H1 (cell line): Measurements from ENCODE around the gene DNAI2. TPM values are rescaled to one million over a fixed set of nuclear protein-coding genes. Genes with fewer than 3 reads are reported as not detected.

Source experiments
- CTCF ChIA-PET: fragments of 300-600 bp; sonication (Branson Sonifier 250); formaldehyde crosslinking; loops from one replicate; lab custom pipeline; 2021; ENCODE audit not compliant: partially characterized antibody; lab: Charles Lee
- POLR2A ChIA-PET: fragments of 300-600 bp; sonication (Branson Sonifier 250); formaldehyde crosslinking; loops from one replicate; lab custom pipeline; 2021; ENCODE audit warnings: inconsistent platforms; ENCODE audit not compliant: partially characterized antibody; lab: Charles Lee
- DNase-seq, 2 experiments: peaks; one replicate each; pipeline versions ENCODE4 v3.0.0 to v3.0.0-alpha.2; 2010 to 2022; ENCODE audit warnings: low spot score in 2 of 2, low read depth in 1 of 2, mixed read lengths in 1 of 2
- FAIRE-seq: peaks from 2 replicates; lab custom pipeline; 2011; peaks lifted over from hg19 to GRCh38; lab: Jason Lieb, UNC
- H2AFZ ChIP-seq: 2 replicates; pipeline ENCODE4 v1.8.1; 2012; ENCODE audit warnings: low read length, inconsistent platforms
- H2AK5ac ChIP-seq: 2 replicates; pipeline ENCODE4 v1.6.1; 2013; ENCODE audit warnings: low read depth, low read length
- H2BK120ac ChIP-seq: replicated peaks from 2 replicates; pipeline ENCODE3; 2013; ENCODE audit warnings: low read depth, low read length, inconsistent platforms
- H2BK12ac ChIP-seq: 2 replicates; pipeline ENCODE4 v1.6.1; 2013; ENCODE audit warnings: low read depth, low read length
- H2BK15ac ChIP-seq: 2 replicates; pipeline ENCODE4 v1.6.1; 2013; ENCODE audit warnings: low read length
- H2BK20ac ChIP-seq: 2 replicates; pipeline ENCODE4 v1.6.1; 2013; ENCODE audit warnings: low read length
- H2BK5ac ChIP-seq: 2 replicates; pipeline ENCODE4 v1.6.1; 2013; ENCODE audit warnings: low read depth, low read length
- H3K14ac ChIP-seq: 2 replicates; pipeline ENCODE4 v1.6.1; 2013; ENCODE audit warnings: inconsistent platforms; ENCODE audit not compliant: insufficient read length
- H3K18ac ChIP-seq: 2 replicates; pipeline ENCODE4 v1.6.1; 2013; ENCODE audit warnings: low read length; ENCODE audit errors: extremely low read depth
- H3K23ac ChIP-seq: 2 replicates; pipeline ENCODE4 v1.6.1; 2013; ENCODE audit warnings: inconsistent platforms; ENCODE audit not compliant: insufficient read length
- H3K23me2 ChIP-seq: 2 replicates; pipeline ENCODE4 v1.6.1; 2013; ENCODE audit warnings: low read depth, low read length
- H3K27ac ChIP-seq: 2 replicates; pipeline ENCODE4 v1.6.1; 2011; ENCODE audit warnings: low read depth, low read length, inconsistent platforms
- H3K27me3 ChIP-seq, 4 experiments: replicated peaks in 1 of 4; 1 replicate in 1 of 4; 2 replicates in 3 of 4; pipeline versions ENCODE4 v1.6.1 to v1.8.1; 2011 to 2013; ENCODE audit warnings: low read length in 3 of 4, mild to moderate bottlenecking in 3 of 4, inconsistent platforms in 2 of 4, mixed read lengths in 2 of 4, moderate library complexity in 1 of 4; ENCODE audit not compliant: control insufficient read depth in 3 of 4, insufficient read depth in 3 of 4; ENCODE audit errors: extremely low read depth in 1 of 4
- H3K36me3 ChIP-seq, 4 experiments: 2 replicates each; pipeline versions ENCODE4 v1.6.1 to v1.8.1; 2011 to 2013; ENCODE audit warnings: mild to moderate bottlenecking in 4 of 4, low read length in 3 of 4, moderate library complexity in 2 of 4, control low read depth in 1 of 4, inconsistent platforms in 1 of 4; ENCODE audit not compliant: insufficient read depth in 4 of 4, control insufficient read depth in 2 of 4
- H3K4ac ChIP-seq: replicated peaks from 2 replicates; pipeline ENCODE3; 2013; ENCODE audit warnings: low read length, low read depth, mixed read lengths, inconsistent platforms; ENCODE audit not compliant: insufficient read length
- H3K4me1 ChIP-seq, 4 experiments: replicated peaks in 1 of 4; 1 replicate in 1 of 4; 2 replicates in 3 of 4; pipeline versions ENCODE4 v1.6.1 to v1.8.1; 2011 to 2013; ENCODE audit warnings: low read length in 3 of 4, inconsistent platforms in 2 of 4, mixed read lengths in 1 of 4; ENCODE audit not compliant: insufficient read depth in 4 of 4, control insufficient read depth in 3 of 4
- H3K4me2 ChIP-seq, 2 experiments: 2 replicates each; pipeline versions ENCODE4 v1.6.1 to v1.8.1; 2011 to 2013; ENCODE audit warnings: low read depth in 2 of 2, low read length in 2 of 2, control low read depth in 1 of 2, inconsistent platforms in 1 of 2, mild to moderate bottlenecking in 1 of 2; ENCODE audit not compliant: insufficient read depth in 1 of 2
- H3K4me3 ChIP-seq, 4 experiments: fragments of 200-600, 300-600 bp in 1 of 4; sonication (generic), shearing (Covaris generic), sonication (Bioruptor Twin) in 1 of 4; 2 replicates each; pipeline versions ENCODE4 v1.5.1 to v1.8.1; 2011 to 2016; ENCODE audit warnings: low read length in 4 of 4, low read depth in 3 of 4, control low read depth in 2 of 4, inconsistent platforms in 2 of 4, mild to moderate bottlenecking in 2 of 4, mixed read lengths in 1 of 4, moderate library complexity in 1 of 4; ENCODE audit not compliant: insufficient read depth in 2 of 4; ENCODE audit errors: extremely low read depth in 1 of 4
- H3K56ac ChIP-seq: replicated peaks from 2 replicates; pipeline ENCODE3; 2013; ENCODE audit warnings: low read depth, mild to moderate bottlenecking, mixed read lengths, low read length, inconsistent platforms; ENCODE audit not compliant: insufficient read length
- H3K79me1 ChIP-seq: 2 replicates; pipeline ENCODE4 v1.6.1; 2013; ENCODE audit warnings: low read depth, low read length, control low read depth
- H3K79me2 ChIP-seq, 2 experiments: 2 replicates each; pipeline versions ENCODE4 v1.6.1 to v1.8.1; 2012 to 2013; ENCODE audit warnings: low read length in 2 of 2, mild to moderate bottlenecking in 2 of 2, inconsistent platforms in 1 of 2; ENCODE audit not compliant: insufficient read depth in 2 of 2, control insufficient read depth in 1 of 2
- H3K9ac ChIP-seq, 4 experiments: replicated peaks in 1 of 4; 1 replicate in 1 of 4; 2 replicates in 3 of 4; pipeline versions ENCODE4 v1.6.1 to v1.8.1; 2011 to 2013; ENCODE audit warnings: low read depth in 3 of 4, low read length in 3 of 4, control low read depth in 2 of 4, mild to moderate bottlenecking in 2 of 4, moderate library complexity in 2 of 4, inconsistent platforms in 1 of 4; ENCODE audit errors: extremely low read depth in 1 of 4
- H3K9me3 ChIP-seq, 2 experiments: 2 replicates each; pipeline versions ENCODE4 v1.6.1 to v1.8.1; 2012 to 2013; ENCODE audit warnings: mild to moderate bottlenecking in 2 of 2, moderate library complexity in 2 of 2, control low read depth in 1 of 2, inconsistent platforms in 1 of 2, low read depth in 1 of 2, low read length in 1 of 2, mixed read lengths in 1 of 2; ENCODE audit not compliant: insufficient read depth in 2 of 2
- H4K20me1 ChIP-seq, 2 experiments: replicated peaks in 1 of 2; 2 replicates each; pipeline versions ENCODE3 to v1.8.1; 2011 to 2013; ENCODE audit warnings: inconsistent platforms in 2 of 2, low read length in 2 of 2, mild to moderate bottlenecking in 1 of 2; ENCODE audit not compliant: insufficient read depth in 2 of 2, control insufficient read depth in 1 of 2
- H4K5ac ChIP-seq: 2 replicates; pipeline ENCODE4 v1.6.1; 2013; ENCODE audit warnings: low read length, low read depth, mixed read lengths, inconsistent platforms; ENCODE audit not compliant: insufficient read length
- H4K8ac ChIP-seq: 2 replicates; pipeline ENCODE4 v1.8.0; 2013; ENCODE audit warnings: mild to moderate bottlenecking, moderate library complexity, low read length, inconsistent platforms; ENCODE audit not compliant: insufficient read depth; ENCODE audit errors: extremely low read depth
- H4K91ac ChIP-seq: replicated peaks from 2 replicates; pipeline ENCODE3; 2013; ENCODE audit warnings: low read length, mixed read lengths, inconsistent platforms; ENCODE audit not compliant: insufficient read length
- BRCA1 ChIP-seq: IDR thresholded peaks from 2 replicates; pipeline ENCODE4 v1.6.1; 2012; ENCODE audit warnings: low read depth, low read length, improper control_type of control experiment
- CBX5 ChIP-seq: fragments of 300-800, 300-1000 bp; sonication (generic); IDR thresholded peaks from 2 replicates; pipeline ENCODE4 v1.7.1; 2016; ENCODE audit warnings: antibody characterized with exemption, low read length, low read depth
- CTBP2 ChIP-seq: IDR thresholded peaks from 2 replicates; pipeline ENCODE4 v1.7.0; 2011; ENCODE audit warnings: borderline replicate concordance, mild to moderate bottlenecking, moderate library complexity, mixed read lengths, low read length; ENCODE audit not compliant: insufficient read depth, insufficient read length
- E2F6 ChIP-seq: IDR thresholded peaks from 2 replicates; pipeline ENCODE4 v1.6.1; 2012; ENCODE audit warnings: inconsistent platforms
- EZH2 ChIP-seq: fragments of 200-600 bp; sonication (generic); IDR thresholded peaks from 2 replicates; pipeline ENCODE4 v1.7.1; 2012; ENCODE audit warnings: low read depth, mild to moderate bottlenecking, moderate library complexity, low read length, inconsistent platforms; ENCODE audit not compliant: severe bottlenecking
- POLR2A ChIP-seq, 2 experiments: IDR thresholded peaks; 1 replicate in 1 of 2; 2 replicates in 1 of 2; pipeline ENCODE4 v1.6.1; 2011; ENCODE audit warnings: low read depth in 2 of 2, low read length in 2 of 2, mild to moderate bottlenecking in 2 of 2; ENCODE audit errors: control extremely low read depth in 1 of 2
- SIRT6 ChIP-seq: IDR thresholded peaks from one replicate; pipeline ENCODE4 v1.7.1; 2012; ENCODE audit warnings: low read length, inconsistent platforms
- SP2 ChIP-seq: IDR thresholded peaks from 2 replicates; pipeline ENCODE4 v1.6.1; 2012; ENCODE audit warnings: mild to moderate bottlenecking, low read length, inconsistent platforms
- SP4 ChIP-seq: IDR thresholded peaks from 2 replicates; pipeline ENCODE4 v1.6.1; 2012; ENCODE audit warnings: low read length, inconsistent platforms
- WGBS, 2 experiments: shearing (Covaris generic) in 1 of 2; methylation state at CpG; one replicate each; pipeline versions ENCODE4 v1.1.6 to v1.1.7; 2013 to 2015; ENCODE audit warnings: low lambda C conversion rate in 2 of 2, mixed read lengths in 2 of 2, inconsistent platforms in 1 of 2, low coverage in 1 of 2, missing lambda C conversion rate in 1 of 2; ENCODE audit not compliant: insufficient replicate concordance in 2 of 2, insufficient coverage in 1 of 2, insufficient read length in 1 of 2; ENCODE audit errors: extremely low coverage in 1 of 2, missing lambda C conversion rate in 1 of 2; 5-methylcytosine and 5-hydroxymethylcytosine counted together
- polyA plus RNA-seq, 7 experiments: library from polyadenylated mRNA; depleted of rRNA in 3 of 7; stranded (reverse) in 5 of 7; unstranded in 2 of 7; fragments of >200 nt in 5 of 7; fragments of 200-250 nt in 2 of 7; gene quantifications; 1 replicate in 5 of 7; 2 replicates in 1 of 7; 4 replicates in 1 of 7; pipeline versions ENCODE4 v1.2.1 to v1.2.3, GENCODE V29; 2011 to 2013; ENCODE audit warnings: missing spikeins in 2 of 7, mixed read lengths in 2 of 7
- total RNA-seq: library from RNA; stranded (reverse); fragmentation: NEBNext Ultra II Directional; extraction: Animal tissue kit (Norgen Biotek cat#: 25700); gene quantifications from 2 replicates; pipeline ENCODE4 v1.2.1, GENCODE V29; 2021
- TF ChIP-seq, protein P1 (sequence below): IDR thresholded peaks from 2 replicates; pipeline ENCODE4 v1.6.1; 2011; ENCODE audit warnings: low read length, improper control_type of control experiment

DNAI2 gene
- total and polyA plus RNA-seq, 2 of the 8 experiments (the other 6 are each of a cell fraction or from before 2014, with no cell fraction given) = 0.08 to 0.15 TPM

DNA sequence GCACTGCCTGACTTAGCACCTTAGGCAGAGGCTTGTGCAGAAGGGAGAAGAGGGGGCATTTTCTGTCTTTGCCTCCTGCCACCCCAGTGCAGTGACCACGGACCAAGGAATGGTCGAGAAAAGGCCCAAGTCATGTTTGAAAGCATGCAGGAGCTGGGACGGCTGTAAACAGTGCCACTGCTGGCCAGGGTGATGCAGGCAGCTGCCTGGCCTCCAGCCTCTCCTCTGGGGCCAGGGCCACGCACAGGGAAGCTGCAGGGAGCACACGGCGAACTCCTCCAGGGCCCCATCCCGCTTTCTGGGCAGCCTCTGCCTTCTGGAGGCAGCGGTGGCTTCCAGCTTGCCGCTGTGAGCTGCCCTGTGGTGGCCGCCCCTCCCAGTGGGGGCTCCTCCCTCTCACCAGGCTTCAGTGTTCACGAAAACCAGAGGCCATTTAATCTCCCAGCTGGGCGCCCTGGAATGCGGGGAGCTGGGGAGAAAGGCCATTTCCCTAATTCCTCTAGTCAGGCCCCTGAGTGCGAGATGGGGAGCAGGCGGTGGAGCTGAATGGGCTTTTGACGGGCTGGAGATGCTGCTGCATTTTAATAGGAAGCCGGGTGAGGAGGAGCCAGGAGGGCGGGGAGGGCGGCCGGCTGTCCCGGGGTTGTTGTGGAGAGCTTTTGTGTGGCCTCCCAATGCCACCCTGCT, 28.7 kb upstream of the DNAI2 start:
- Histone ChIP-seq H3K56ac (no peak overlapping the region), H4K20me1 (no peaks in the 10 kb centered on the region), H2BK5ac (peak overlapping the region; percentile 21; the same call in 1 of the 2 replicates), H3K79me2 (no peaks in the 10 kb centered on the region), H3K4ac (peak overlapping the region; percentile 27), H3K18ac (peak overlapping the region; percentile 76), H2BK15ac (peak overlapping the region; percentile 92; the same call in 1 of the 2 replicates), H4K5ac (peak overlapping the region; percentile 73), H2AFZ (no peak overlapping the region), H2BK12ac (peak overlapping the region; percentile 75), H2BK20ac (0 out of 2 replicates have a peak overlapping the region, but pooled peaks have one; percentile 75), H3K4me2 (peak overlapping the region; percentile 41 to 48), H3K79me1 (no peaks in the 10 kb centered on the region), H3K4me3 (peak overlapping the region in 1 of 4 experiments; percentile 13; a peak in 3 of 8 replicates), H3K23ac (no peak overlapping the region), H3K14ac (no peak overlapping the region), H3K4me1 (peaks cover 8 to 19% (median 15%) of the 10 kb centered on the region in 4 experiments), H4K8ac (no peak overlapping the region; the same call in 1 of the 2 replicates), H2BK120ac (peak overlapping the region; percentile 7), H3K9me3 (0 out of 4 replicates have a peak, but pooled peaks cover 0 to 4% of the 10 kb centered on the region in 2 experiments), H3K27me3 (no peaks in the 10 kb centered on the region), H3K23me2 (no peaks in the 10 kb centered on the region), H3K9ac (no peak overlapping the region), H2AK5ac (peak overlapping the region; percentile 47), H3K36me3 (no peaks in the 10 kb centered on the region), H3K27ac (no peak overlapping the region), H4K91ac (peak overlapping the region; percentile 83)
- FAIRE-seq (no peak), DNase-seq (peak; percentile 47 to 73)
- CTCF ChIA-PET = interaction anchor here (0.7 to 2.4 kb wide), 12 partner anchors 9 to 123 kb away, joined by 3 to 10 read pairs (median 4); partner anchors contain the start of gene DNAI2
- whole genome bisulfite sequencing, 2 experiments = 19% methylated on average over 21 of the region's 21 CpGs; no CpG with 5 or more reads in 1 of the 2 experiments
- POLR2A ChIA-PET = interaction anchor here (0.7 to 8.2 kb wide), 9 partner anchors 10 to 41 kb away, joined by 3 to 61 read pairs (median 5); partner anchors contain the start of gene TTYH2
- no peak for TF ChIP-seq SIRT6
- peak; percentile 46; the same call in 1 of the 2 replicates for TF ChIP-seq E2F6
- TF ChIP-seq EZH2 = no peak
- TF ChIP-seq CBX5 = no peak
- no peak for TF ChIP-seq BRCA1
- TF ChIP-seq POLR2A (IDR thresholded peaks at IDR 0.05; ENCODE audit: control extremely low read depth in 1 of 2, low read depth in 2 of 2, low read length in 2 of 2) = no peak
- TF ChIP-seq, protein P1, sequence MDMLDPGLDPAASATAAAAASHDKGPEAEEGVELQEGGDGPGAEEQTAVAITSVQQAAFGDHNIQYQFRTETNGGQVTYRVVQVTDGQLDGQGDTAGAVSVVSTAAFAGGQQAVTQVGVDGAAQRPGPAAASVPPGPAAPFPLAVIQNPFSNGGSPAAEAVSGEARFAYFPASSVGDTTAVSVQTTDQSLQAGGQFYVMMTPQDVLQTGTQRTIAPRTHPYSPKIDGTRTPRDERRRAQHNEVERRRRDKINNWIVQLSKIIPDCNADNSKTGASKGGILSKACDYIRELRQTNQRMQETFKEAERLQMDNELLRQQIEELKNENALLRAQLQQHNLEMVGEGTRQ = no peak
- TF ChIP-seq SP4 = 0 out of 2 replicates have a peak, but pooled peaks have one; percentile 36
- TF ChIP-seq CTBP2 = no peak
- TF ChIP-seq SP2 = no peak
